ENCODE data around the gene ESPN. TPM values are rescaled to one million over a fixed set of nuclear protein-coding genes. Genes with fewer than 3 reads are reported as not detected.

The ESPN gene
- total RNA-seq, 1 experiment from 2014 or later = 53.1 TPM

DNA sequence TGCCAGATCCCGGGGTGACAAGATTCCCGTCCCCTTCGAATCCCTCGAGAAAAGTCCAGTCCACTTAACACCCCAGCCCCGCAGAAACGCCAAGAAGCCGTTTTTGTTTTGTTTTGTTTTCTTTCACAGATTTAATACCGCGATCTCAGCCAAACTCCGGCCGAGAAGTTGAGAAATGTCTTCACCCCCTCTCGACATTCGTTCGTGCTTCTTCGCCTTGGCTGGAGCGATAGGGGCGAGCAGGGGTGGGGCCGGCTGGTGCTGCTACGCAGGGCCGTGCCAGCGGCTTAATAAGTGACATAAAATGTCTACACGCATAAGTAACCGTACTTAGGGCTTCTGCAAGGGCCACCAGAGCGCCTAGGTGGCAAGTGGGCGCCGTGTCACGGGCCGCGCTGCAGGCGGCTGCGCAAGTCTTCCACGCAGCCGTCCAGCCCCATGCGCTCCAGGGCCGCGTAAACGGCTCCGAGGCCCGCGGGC, 36.5 kb downstream of the ESPN start:
- Histone ChIP-seq H3K27me3 (ENCODE audit: insufficient read depth, low read length) (no peaks in the 10 kb centered on the region), H4K91ac (ENCODE audit: insufficient read length, low read depth, low read length) (no peak overlapping the region), H3K14ac (ENCODE audit: insufficient read depth, low read length) (no peak overlapping the region), H3K9ac (ENCODE audit: extremely low read depth, insufficient read length, low read length) (no peak overlapping the region), H2BK12ac (ENCODE audit: insufficient read length, low read depth, low read length) (no peak overlapping the region), H3K9me3 (ENCODE audit: control insufficient read depth, low read depth, low read length) (no peaks in the 10 kb centered on the region), H3K79me2 (ENCODE audit: insufficient read depth, low read length) (no peaks in the 10 kb centered on the region), H4K20me1 (ENCODE audit: control insufficient read depth, insufficient read depth, insufficient read length) (no peaks in the 10 kb centered on the region), H2AK5ac (ENCODE audit: insufficient read length, low read length) (no peak overlapping the region), H3K4me1 (ENCODE audit: insufficient read depth, low read length) (peaks cover 3% of the 10 kb centered on the region; the same call in 1 of the 2 replicates), H3K27ac (ENCODE audit: insufficient read length, low read depth, low read length) (no peak overlapping the region), H3K4me2 (ENCODE audit: insufficient read depth, insufficient read length, low read length) (no peak overlapping the region), H2BK120ac (ENCODE audit: low read depth, low read length, poor library complexity, severe bottlenecking) (no peak overlapping the region), H3K18ac (ENCODE audit: insufficient read length, low read depth, low read length) (no peak overlapping the region), H3K23ac (ENCODE audit: insufficient read length, low read depth, low read length) (no peak overlapping the region), H3K4ac (ENCODE audit: low read depth, low read length) (no peak overlapping the region), H2AFZ (ENCODE audit: low read length) (no peak overlapping the region), H3K23me2 (ENCODE audit: insufficient read length, low read depth, low read length, poor library complexity, severe bottlenecking) (no peaks in the 10 kb centered on the region), H2BK15ac (ENCODE audit: low read depth, low read length) (no peak overlapping the region), H2BK5ac (ENCODE audit: insufficient read length, low read length) (no peak overlapping the region), H3K56ac (ENCODE audit: insufficient read length, low read depth, low read length) (no peak overlapping the region), H4K8ac (replicated peaks; ENCODE audit: insufficient read length, low read depth, low read length) (no peak overlapping the region), H3T11ph (ENCODE audit: low read length) (no peak overlapping the region), H2BK20ac (ENCODE audit: low read depth, low read length, poor library complexity, severe bottlenecking) (no peak overlapping the region), H3K79me1 (ENCODE audit: insufficient read depth, low read depth, low read length, poor library complexity, severe bottlenecking) (no peaks in the 10 kb centered on the region), H4K5ac (ENCODE audit: insufficient read length, low read depth, low read length) (no peak overlapping the region)
- peak overlapping the region in 1 of 2 experiments; percentile 32; a peak in 2 of 5 replicates for H3K4me3 Mint-ChIP-seq
- H3K4me1 Mint-ChIP-seq = peaks cover 16 to 26% of the 10 kb centered on the region in 2 experiments
- H3K9me3 Mint-ChIP-seq = no peaks in the 10 kb centered on the region
- no peak for DNase-seq
- peak overlapping the region; percentile 44 to 96 (median 82); a peak in 5 of 7 replicates for H3K27ac Mint-ChIP-seq
- no peaks in the 10 kb centered on the region; the same call in 1 of the 2 replicates for H3K27me3 Mint-ChIP-seq (ENCODE audit: low read depth)
- peaks cover 1 to 35% (median 17%) of the 10 kb centered on the region in 3 experiments; a peak in 6 of 7 replicates for H3K36me3 Mint-ChIP-seq (ENCODE audit: insufficient read depth in 1 of 3, low read depth in 3 of 3)
- TF ChIP-seq, protein P1, sequence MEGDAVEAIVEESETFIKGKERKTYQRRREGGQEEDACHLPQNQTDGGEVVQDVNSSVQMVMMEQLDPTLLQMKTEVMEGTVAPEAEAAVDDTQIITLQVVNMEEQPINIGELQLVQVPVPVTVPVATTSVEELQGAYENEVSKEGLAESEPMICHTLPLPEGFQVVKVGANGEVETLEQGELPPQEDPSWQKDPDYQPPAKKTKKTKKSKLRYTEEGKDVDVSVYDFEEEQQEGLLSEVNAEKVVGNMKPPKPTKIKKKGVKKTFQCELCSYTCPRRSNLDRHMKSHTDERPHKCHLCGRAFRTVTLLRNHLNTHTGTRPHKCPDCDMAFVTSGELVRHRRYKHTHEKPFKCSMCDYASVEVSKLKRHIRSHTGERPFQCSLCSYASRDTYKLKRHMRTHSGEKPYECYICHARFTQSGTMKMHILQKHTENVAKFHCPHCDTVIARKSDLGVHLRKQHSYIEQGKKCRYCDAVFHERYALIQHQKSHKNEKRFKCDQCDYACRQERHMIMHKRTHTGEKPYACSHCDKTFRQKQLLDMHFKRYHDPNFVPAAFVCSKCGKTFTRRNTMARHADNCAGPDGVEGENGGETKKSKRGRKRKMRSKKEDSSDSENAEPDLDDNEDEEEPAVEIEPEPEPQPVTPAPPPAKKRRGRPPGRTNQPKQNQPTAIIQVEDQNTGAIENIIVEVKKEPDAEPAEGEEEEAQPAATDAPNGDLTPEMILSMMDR (conservative IDR thresholded peaks at IDR 0.05) = no peak
- no CpG with 5 or more reads among the region's 40 CpGs for WGBS (ENCODE audit: extremely low coverage, insufficient read length, low lambda C conversion rate)
